IMR-90 (cell line): ENCODE measurements around the gene ACCSL. TPM values are rescaled to one million over a fixed set of nuclear protein-coding genes. Genes with fewer than 3 reads are reported as not detected.
A peak's percentile ranks its signal among the peaks of the same experiment; 100 is the strongest.

Experiments used
- ATAC-seq: fragments of 200-7000 bp; cut with Tn5 transposase; 2 replicates; pipeline ENCODE4 v1.9.1; 2020; ENCODE audit warnings: low read depth, mild to moderate bottlenecking, moderate library complexity
- BruUV-seq: library from RNA; stranded (reverse); fragments of 400-500 nt; replicated peaks from 2 replicates; lab custom pipeline; 2021; lab: Mats Ljungman, UMichigan
- CTCF ChIA-PET: fragments of 300-600 bp; formaldehyde crosslinking; extraction: SDS; loops from one replicate; lab custom pipeline; 2021; ENCODE audit warnings: antibody characterized with exemption; lab: Yijun Ruan, JAX
- POLR2A ChIA-PET: fragments of 300-600 bp; sonication (Branson Sonifier 250); formaldehyde crosslinking; loops from one replicate; lab custom pipeline; 2022; ENCODE audit warnings: antibody characterized with exemption; ENCODE audit not compliant: unreplicated experiment; lab: Charles Lee
- DNase-seq: peaks from one replicate; pipeline ENCODE4 v3.0.0; 2013
- H2AFZ ChIP-seq: replicated peaks from 2 replicates; pipeline ENCODE3; 2013; ENCODE audit warnings: low read length, mild to moderate bottlenecking; ENCODE audit not compliant: poor library complexity
- H2AK5ac ChIP-seq: 2 replicates; pipeline ENCODE4 v1.6.1; 2013; ENCODE audit warnings: low read depth, low read length, inconsistent platforms
- H2AK9ac ChIP-seq: replicated peaks from 2 replicates; pipeline ENCODE3; 2013; ENCODE audit warnings: mild to moderate bottlenecking, low read depth, low read length, moderate library complexity; ENCODE audit not compliant: poor library complexity
- H2BK120ac ChIP-seq: 2 replicates; pipeline ENCODE4 v1.6.1; 2013; ENCODE audit warnings: low read depth, low read length, inconsistent platforms
- H2BK15ac ChIP-seq: 3 replicates; pipeline ENCODE4 v1.6.1; 2013; ENCODE audit warnings: low read depth, low read length, inconsistent platforms
- H2BK20ac ChIP-seq: 2 replicates; pipeline ENCODE4 v1.6.1; 2013; ENCODE audit warnings: low read depth, mild to moderate bottlenecking, inconsistent platforms, low read length, moderate library complexity
- H2BK5ac ChIP-seq: 2 replicates; pipeline ENCODE4 v1.6.1; 2013; ENCODE audit warnings: mild to moderate bottlenecking, low read depth, low read length, inconsistent platforms; ENCODE audit not compliant: poor library complexity, severe bottlenecking
- H3K14ac ChIP-seq: replicated peaks from 2 replicates; pipeline ENCODE4 v1.6.1; 2013; ENCODE audit warnings: low read depth, low read length, inconsistent platforms
- H3K18ac ChIP-seq: 2 replicates; pipeline ENCODE4 v1.6.1; 2013; ENCODE audit warnings: low read depth, low read length, control low read depth
- H3K23ac ChIP-seq: 2 replicates; pipeline ENCODE4 v1.6.1; 2013; ENCODE audit warnings: low read depth, low read length, inconsistent platforms
- H3K27ac ChIP-seq: 2 replicates; pipeline ENCODE4 v1.5.1; 2013; ENCODE audit warnings: mild to moderate bottlenecking, control low read depth, low read length; ENCODE audit not compliant: insufficient read depth
- H3K27me3 ChIP-seq: 2 replicates; pipeline ENCODE4 v1.6.1; 2013; ENCODE audit warnings: low read length; ENCODE audit not compliant: control insufficient read depth, insufficient read depth
- H3K36me3 ChIP-seq: 2 replicates; pipeline ENCODE4 v1.6.1; 2013; ENCODE audit warnings: low read length, mixed read lengths; ENCODE audit not compliant: control insufficient read depth, insufficient read depth
- H3K4ac ChIP-seq: 2 replicates; pipeline ENCODE4 v1.6.1; 2013; ENCODE audit warnings: low read depth, low read length, inconsistent platforms
- H3K4me1 ChIP-seq: 2 replicates; pipeline ENCODE4 v1.6.1; 2013; ENCODE audit warnings: low read length, mixed read lengths; ENCODE audit not compliant: control insufficient read depth, insufficient read depth
- H3K4me2 ChIP-seq: 2 replicates; pipeline ENCODE4 v1.6.1; 2013; ENCODE audit warnings: low read depth, mild to moderate bottlenecking, control low read depth, low read length, moderate library complexity
- H3K4me3 ChIP-seq: 2 replicates; pipeline ENCODE4 v1.5.1; 2013; ENCODE audit warnings: low read depth, mild to moderate bottlenecking, control low read depth, low read length, moderate library complexity; ENCODE audit not compliant: insufficient read depth
- H3K56ac ChIP-seq: 2 replicates; pipeline ENCODE4 v1.6.1; 2013; ENCODE audit warnings: low read length, inconsistent platforms; ENCODE audit not compliant: insufficient read depth; ENCODE audit errors: extremely low read depth
- H3K79me1 ChIP-seq, 2 experiments: 2 replicates each; pipeline ENCODE4 v1.6.1; 2013; ENCODE audit warnings: low read length in 2 of 2, inconsistent platforms in 1 of 2, low read depth in 1 of 2
- H3K9ac ChIP-seq: 2 replicates; pipeline ENCODE4 v1.6.1; 2013; ENCODE audit warnings: low read depth, low read length, control low read depth
- H3K9me1 ChIP-seq: 2 replicates; pipeline ENCODE4 v1.6.1; 2013; ENCODE audit warnings: low read length, inconsistent platforms; ENCODE audit not compliant: insufficient read depth
- H3K9me3 ChIP-seq: 2 replicates; pipeline ENCODE4 v1.6.1; 2013; ENCODE audit warnings: low read length; ENCODE audit not compliant: control insufficient read depth, insufficient read depth
- H4K20me1 ChIP-seq: 2 replicates; pipeline ENCODE4 v1.6.1; 2013; ENCODE audit warnings: low read length, inconsistent platforms; ENCODE audit not compliant: insufficient read depth
- H4K5ac ChIP-seq: 2 replicates; pipeline ENCODE4 v1.6.1; 2013; ENCODE audit warnings: mild to moderate bottlenecking, low read depth, low read length, control low read depth
- H4K8ac ChIP-seq, 2 experiments: 2 replicates each; pipeline ENCODE4 v1.6.1; 2013; ENCODE audit warnings: low read depth in 2 of 2, low read length in 2 of 2, control low read depth in 1 of 2, inconsistent platforms in 1 of 2
- H4K91ac ChIP-seq: 2 replicates; pipeline ENCODE4 v1.6.1; 2013; ENCODE audit warnings: low read depth, low read length, inconsistent platforms; ENCODE audit not compliant: insufficient read depth
- BHLHE40 ChIP-seq: fragments of 150-350 bp; IDR thresholded peaks from 2 replicates; pipeline ENCODE4 v1.6.1; 2016; ENCODE audit warnings: mild to moderate bottlenecking, low read depth, low read length
- CEBPB ChIP-seq: IDR thresholded peaks from 2 replicates; pipeline ENCODE4 v1.6.1; 2012; ENCODE audit warnings: low read depth, low read length, improper control_type of control experiment
- MAZ ChIP-seq: IDR thresholded peaks from 2 replicates; pipeline ENCODE4 v1.6.1; 2012; ENCODE audit warnings: low read depth, mild to moderate bottlenecking, low read length, improper control_type of control experiment, moderate library complexity, borderline replicate concordance
- NFE2L2 ChIP-seq: fragments of 150-350 bp; IDR thresholded peaks from 2 replicates; pipeline ENCODE4 v1.6.1; 2016; ENCODE audit warnings: low read depth, mild to moderate bottlenecking, low read length
- RAD21 ChIP-seq: IDR thresholded peaks from 2 replicates; pipeline ENCODE4 v1.6.1; 2012; ENCODE audit warnings: low read length, improper control_type of control experiment
- RFX5 ChIP-seq: IDR thresholded peaks from 2 replicates; pipeline ENCODE4 v1.8.0; 2012; ENCODE audit warnings: low read depth, mild to moderate bottlenecking, low read length, moderate library complexity
- SMC3 ChIP-seq: fragments of 150-350 bp; IDR thresholded peaks from 2 replicates; pipeline ENCODE4 v1.6.1; 2016; ENCODE audit warnings: low read depth, mild to moderate bottlenecking, antibody characterized with exemption, low read length, moderate library complexity
- WGBS, 2 experiments: methylation state at CpG; one replicate each; pipeline versions ENCODE4 v1.1.5 to v1.1.7; 2013; ENCODE audit warnings: missing lambda C conversion rate in 2 of 2; ENCODE audit not compliant: insufficient read length in 1 of 2; ENCODE audit errors: extremely low coverage in 2 of 2; 5-methylcytosine and 5-hydroxymethylcytosine counted together
- dilution Hi-C: fragments of 300-500 bp; cut with HindIII; formaldehyde crosslinking; loops from one replicate; pipeline ENCODE4 v1.14.3; 2018; ENCODE audit warnings: low sequenced_read_pairs; ENCODE audit not compliant: unreplicated experiment
- in situ Hi-C: fragments of 300-500 bp; cut with MboI; formaldehyde crosslinking; loops from 3 replicates; pipeline ENCODE4 v1.14.3; 2019; ENCODE audit warnings: low sequenced_read_pairs, inconsistent platforms, mixed read lengths
- intact Hi-C: fragments of 100-400 bp; cut with micrococcal nuclease; formaldehyde crosslinking; loops from 2 replicates; pipeline ENCODE4 v1.10.0; 2022
- polyA plus RNA-seq, 3 experiments: library from polyadenylated mRNA; depleted of rRNA; stranded (reverse); fragments of >200 nt; gene quantifications; 2 replicates each; pipeline ENCODE4 v1.2.3, GENCODE V29; 2012; ENCODE audit warnings: low replicate concordance in 1 of 3
- total RNA-seq: library from RNA; depleted of rRNA; stranded (reverse); fragments of >200 nt; gene quantifications from 2 replicates; pipeline ENCODE4 v1.2.3, GENCODE V29; 2012
- TF ChIP-seq, protein P1 (sequence below): conservative IDR thresholded peaks from 2 replicates; pipeline ENCODE4 v1.5.1; 2012; ENCODE audit warnings: mild to moderate bottlenecking, low read depth, low read length, improper control_type of control experiment

ACCSL gene
- total and polyA plus RNA-seq, 2 of the 4 experiments (the other 2 are of a cell fraction) = not detected

DNA sequence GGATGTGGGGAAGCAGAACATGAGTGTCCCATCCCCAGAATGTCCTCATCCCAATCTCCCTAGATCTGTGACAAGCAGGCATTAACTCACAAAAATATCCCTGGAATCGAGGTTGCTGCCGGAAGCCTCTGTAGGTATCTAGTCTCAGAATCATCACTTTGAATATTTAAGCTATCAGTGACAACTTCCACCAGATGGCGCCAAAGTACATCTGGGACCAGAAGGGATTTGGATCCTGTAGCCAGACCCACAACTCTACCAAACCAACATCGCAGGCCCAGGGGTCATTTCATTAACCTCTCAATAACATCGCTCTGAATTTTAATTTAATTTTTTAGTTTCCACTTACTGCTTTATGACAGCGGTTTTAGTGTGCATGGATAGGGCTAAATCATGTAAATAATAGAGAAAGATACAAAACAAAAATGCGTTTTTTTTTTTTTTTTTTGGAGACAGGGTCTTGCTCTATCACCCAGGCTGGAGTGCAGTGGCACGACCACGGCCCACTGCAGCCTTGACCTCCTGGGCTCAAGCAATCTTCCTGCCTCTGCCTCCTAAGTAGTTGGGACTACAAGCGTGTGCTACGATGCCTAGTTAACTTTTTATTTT lies 46.6 kb downstream of the ACCSL start (continued):
- TF ChIP-seq RAD21 = peak; percentile 66

DNA sequence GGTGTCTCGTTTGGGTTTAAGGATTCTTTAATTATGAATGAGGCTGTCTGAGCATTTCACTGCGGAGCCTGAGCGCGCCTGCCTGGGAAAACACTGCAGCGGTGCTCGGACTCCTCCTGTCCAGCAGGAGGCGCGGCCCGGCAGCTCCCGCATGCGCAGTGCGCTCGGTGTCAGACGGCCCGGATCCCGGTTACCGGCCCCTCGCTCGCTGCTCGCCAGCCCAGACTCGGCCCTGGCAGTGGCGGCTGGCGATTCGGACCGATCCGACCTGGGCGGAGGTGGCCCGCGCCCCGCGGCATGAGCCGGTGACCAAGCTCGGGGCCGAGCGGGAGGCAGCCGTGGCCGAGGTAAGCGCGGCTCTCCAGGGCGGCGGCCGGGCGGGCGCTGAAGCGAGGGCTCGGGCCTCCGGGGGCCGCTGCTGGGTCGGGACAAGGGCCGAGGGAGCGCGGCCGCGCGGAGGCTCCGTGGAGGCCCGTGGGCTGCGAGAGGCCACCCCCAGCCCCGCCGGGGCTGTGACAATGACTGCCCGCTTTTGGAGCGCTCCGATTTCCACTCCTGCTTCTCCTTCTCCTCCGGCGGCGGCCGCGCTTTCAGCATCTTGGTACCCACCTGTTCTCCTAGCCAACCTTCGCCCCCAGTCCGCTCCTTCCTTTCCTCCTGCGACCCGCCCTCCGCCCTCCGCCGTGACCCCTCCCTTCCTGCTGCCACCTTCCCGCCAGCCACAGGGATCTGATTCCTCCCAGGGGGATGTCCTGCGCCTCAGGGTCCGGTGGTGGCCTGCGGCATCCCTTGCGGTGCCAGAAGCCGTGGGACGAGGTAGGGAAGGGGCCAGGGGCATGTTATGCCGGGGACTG lies 48.0 kb downstream of the ACCSL start, which contains the start of gene EXT2:
Gene EXT2, plus strand, starts transcription at position 173 of the 854 bp plus-strand sequence. CDS start 12,035 bp downstream, outside the sequence.
- Histone ChIP-seq H3K4me3 (peak within 1 kb of the TSS; percentile 97), H3K27ac (peak within 1 kb of the TSS; percentile 72), H3K4me2 (peak within 1 kb of the TSS; percentile 81), H3K4me1 (0 out of 2 replicates have a peak, but pooled peaks cover 3% of the 10 kb centered on the region), H3K18ac (no peak within 1 kb of the TSS), H4K91ac (no peak within 1 kb of the TSS), H2BK15ac (no peak within 1 kb of the TSS), H4K5ac (no peak within 1 kb of the TSS; the same call in 1 of the 2 replicates), H3K14ac (no peak within 1 kb of the TSS), H2BK120ac (no peak within 1 kb of the TSS), H2BK20ac (no peak within 1 kb of the TSS), H4K8ac (peak within 1 kb of the TSS in 1 of 2 experiments; percentile 27; a peak in 1 of 4 replicates), H3K4ac (peak within 1 kb of the TSS; percentile 32; the same call in 1 of the 2 replicates), H2AFZ (peak within 1 kb of the TSS; percentile 97), H2AK9ac (peak within 1 kb of the TSS; percentile 21), H3K23ac (no peak within 1 kb of the TSS; the same call in 1 of the 2 replicates), H3K9me1 (peaks cover 3% of the 10 kb centered on the region; the same call in 1 of the 2 replicates), H3K27me3 (peaks cover 2% of the 10 kb centered on the region; the same call in 1 of the 2 replicates), H2AK5ac (no peak within 1 kb of the TSS), H3K9ac (peak within 1 kb of the TSS; percentile 74), H3K79me1 (peaks cover 10 to 36% of the 10 kb centered on the region in 2 experiments), H4K20me1 (peaks cover 16% of the 10 kb centered on the region), H3K36me3 (peaks cover 1% of the 10 kb centered on the region; the same call in 1 of the 2 replicates), H3K56ac (no peak within 1 kb of the TSS), H3K9me3 (no peaks in the 10 kb centered on the region), H2BK5ac (peak within 1 kb of the TSS; percentile 59)
- POLR2A ChIA-PET = interaction anchor here (0.7 kb wide), 1 partner anchor 468 kb away, joined by 3 read pairs; no protein-coding TSS in a partner anchor
- intact Hi-C loops (loop anchor here (10.0 kb wide), 1 partner anchor 519 kb away; no protein-coding TSS in a partner anchor), dilution Hi-C loops (no loop called here), in situ Hi-C loops (no loop called here)
- DNase-seq = peak; percentile 76
- CTCF ChIA-PET = interaction anchor here (1.0 to 3.5 kb wide), 4 partner anchors 10 to 178 kb away, joined by 4 to 29 read pairs (median 9); no protein-coding TSS in a partner anchor
- ATAC-seq = peak; percentile 95
- whole genome bisulfite sequencing, 2 experiments = 0% methylated on average over 49 of the region's 83 CpGs; no CpG with 5 or more reads in 1 of the 2 experiments
- TF ChIP-seq NFE2L2 (no peak), MAZ (no peak), SMC3 (peak; percentile 42), RAD21 (peak; percentile 20; the same call in 1 of the 2 replicates), CEBPB (no peak), BHLHE40 (no peak), RFX5 (no peak)
- TF ChIP-seq, protein P1, sequence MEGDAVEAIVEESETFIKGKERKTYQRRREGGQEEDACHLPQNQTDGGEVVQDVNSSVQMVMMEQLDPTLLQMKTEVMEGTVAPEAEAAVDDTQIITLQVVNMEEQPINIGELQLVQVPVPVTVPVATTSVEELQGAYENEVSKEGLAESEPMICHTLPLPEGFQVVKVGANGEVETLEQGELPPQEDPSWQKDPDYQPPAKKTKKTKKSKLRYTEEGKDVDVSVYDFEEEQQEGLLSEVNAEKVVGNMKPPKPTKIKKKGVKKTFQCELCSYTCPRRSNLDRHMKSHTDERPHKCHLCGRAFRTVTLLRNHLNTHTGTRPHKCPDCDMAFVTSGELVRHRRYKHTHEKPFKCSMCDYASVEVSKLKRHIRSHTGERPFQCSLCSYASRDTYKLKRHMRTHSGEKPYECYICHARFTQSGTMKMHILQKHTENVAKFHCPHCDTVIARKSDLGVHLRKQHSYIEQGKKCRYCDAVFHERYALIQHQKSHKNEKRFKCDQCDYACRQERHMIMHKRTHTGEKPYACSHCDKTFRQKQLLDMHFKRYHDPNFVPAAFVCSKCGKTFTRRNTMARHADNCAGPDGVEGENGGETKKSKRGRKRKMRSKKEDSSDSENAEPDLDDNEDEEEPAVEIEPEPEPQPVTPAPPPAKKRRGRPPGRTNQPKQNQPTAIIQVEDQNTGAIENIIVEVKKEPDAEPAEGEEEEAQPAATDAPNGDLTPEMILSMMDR = peak; percentile 93
- no TSS peak for BruUV-seq
